SIG-M5 treated with dmso at 0.1 percent for 504 hours (cell line): ENCODE measurements around the gene TTC39C.

ENCODE experiments used
- DNase-seq: peaks from one replicate; lab custom pipeline; 2025; ENCODE audit not compliant: unreplicated experiment; lab: John Stamatoyannopoulos, UW

Gene TTC39C

GRCh38 chr18:23992089-23992940, 22.2 kb upstream of the TTC39C start:
- no peak for DNase-seq

GRCh38 chr18:23992941-23993280, 21.6 kb upstream of the TTC39C start:
- no peak for DNase-seq

- DNase-seq: no peak
Observed at GRCh38 chr18:23994361-23994902, 20.1 kb upstream of the TTC39C start.

GRCh38 chr18:23995180-23995579, 19.4 kb upstream of the TTC39C start:
- no peak for DNase-seq

DNA sequence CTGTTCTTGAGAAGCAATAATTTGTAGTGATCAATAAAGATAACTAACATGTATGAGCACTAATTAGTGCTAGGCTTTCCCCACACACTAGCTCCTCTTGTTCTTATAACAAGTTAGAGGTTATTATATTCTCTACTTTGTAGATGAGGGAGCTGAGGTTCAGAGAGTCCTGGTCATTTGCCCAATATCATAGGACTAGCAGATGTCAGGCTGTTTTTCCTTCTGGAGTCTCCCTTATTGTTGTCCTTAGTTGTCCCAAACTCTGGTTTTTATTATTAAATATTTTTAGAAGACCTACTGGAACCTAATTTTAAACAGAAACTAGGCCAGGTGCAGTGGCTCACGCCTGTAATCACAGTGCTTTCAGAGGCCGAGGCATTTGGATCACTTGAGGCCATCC, 16.5 kb upstream of the TTC39C start:
- no peak for DNase-seq

- DNase-seq: peak; percentile 33
Observed at GRCh38 chr18:23998820-23999219, 15.7 kb upstream of the TTC39C start.

DNA sequence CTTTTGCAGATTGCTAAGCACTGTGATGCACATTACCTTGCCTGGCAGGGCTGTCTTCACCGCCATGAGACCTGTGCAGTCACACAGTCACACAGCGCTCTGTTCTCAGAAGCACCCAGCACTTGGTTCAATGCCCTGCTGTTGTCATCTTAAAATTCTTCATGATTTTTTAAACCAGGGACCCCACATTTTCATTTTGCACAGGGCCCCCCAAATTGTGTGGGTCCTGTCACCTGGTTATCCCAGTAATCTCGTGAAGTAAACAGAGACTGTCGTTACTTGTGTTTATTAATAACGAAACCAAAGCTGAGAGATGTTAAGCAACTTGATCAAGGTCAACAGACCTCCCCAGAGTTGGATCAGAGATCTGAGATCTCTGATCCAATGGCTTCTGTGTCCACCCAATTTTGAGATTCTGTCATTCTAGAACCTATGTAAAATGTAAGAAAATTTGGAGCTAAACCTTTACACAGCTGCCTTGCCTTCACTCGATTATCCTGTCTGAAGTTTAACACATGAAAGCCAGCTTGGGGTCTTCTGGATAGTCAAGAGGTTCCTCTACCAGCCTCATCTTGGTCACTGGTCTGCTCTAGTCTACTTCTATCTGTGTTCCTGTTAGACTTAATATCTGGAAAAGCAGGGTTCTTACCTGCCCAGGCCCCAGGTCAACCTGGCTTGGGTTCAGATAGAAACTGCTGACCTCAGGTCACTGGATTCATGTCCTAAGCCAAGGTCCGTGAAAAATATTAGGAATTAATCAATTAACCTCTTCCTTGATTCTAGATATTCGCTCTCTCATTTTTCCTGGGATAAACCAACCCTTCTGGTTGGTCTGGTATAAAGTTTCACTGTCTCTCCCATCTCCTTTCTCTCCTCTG, 13.7 kb upstream of the TTC39C start:
- no peak for DNase-seq

GRCh38 chr18:24002479-24002878, 12.1 kb upstream of the TTC39C start:
- DNase-seq: no peak

DNA sequence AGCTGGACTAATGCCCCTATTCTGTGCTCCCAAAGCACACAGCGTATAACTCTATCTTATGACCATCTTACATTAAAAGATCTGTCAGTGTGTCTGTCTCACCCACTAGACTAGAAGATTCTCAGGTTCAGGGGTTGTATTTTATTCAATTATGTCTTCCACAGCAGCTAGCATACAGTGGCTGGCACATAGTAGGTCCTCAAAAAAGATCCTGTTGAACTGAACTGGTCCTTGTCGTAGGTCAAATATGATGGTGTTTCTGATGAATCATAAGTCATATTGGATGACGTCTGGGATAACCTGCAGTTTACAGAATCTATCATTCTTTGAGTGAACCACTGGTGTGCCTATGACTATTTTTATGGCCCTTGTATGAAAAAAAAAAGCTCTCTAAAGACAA, 11.3 kb upstream of the TTC39C start:
- no peak for DNase-seq

- DNase-seq: no peak
Observed at GRCh38 chr18:24003903-24004640, 10.5 kb upstream of the TTC39C start.

GRCh38 chr18:24006712-24007313, 7.7 kb upstream of the TTC39C start:
- DNase-seq: no peak

DNA sequence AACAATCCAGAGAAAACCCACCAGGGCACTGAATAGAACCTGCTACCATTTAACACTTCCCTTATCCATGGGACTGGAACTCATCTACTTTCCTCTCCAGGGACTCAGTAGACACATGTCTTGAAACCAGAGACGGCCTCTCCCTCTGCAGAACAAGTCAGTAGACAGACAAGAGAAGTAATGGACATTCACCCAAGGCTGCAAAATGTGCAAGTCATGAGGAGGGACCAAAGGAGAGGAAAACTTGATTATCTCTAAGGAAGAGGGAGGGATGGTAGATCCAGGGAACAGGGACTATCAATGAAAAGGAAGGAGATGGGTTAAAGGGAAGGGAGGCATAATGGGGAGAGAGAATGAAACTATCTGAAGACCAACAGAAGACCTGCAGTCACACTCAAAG, 5.3 kb upstream of the TTC39C start:
- no peak for DNase-seq

- DNase-seq: peak; percentile 20
Observed at GRCh38 chr18:24009651-24010333, 4.8 kb upstream of the TTC39C start.

- no peak for DNase-seq
Observed at GRCh38 chr18:24010673-24011072, 3.9 kb upstream of the TTC39C start.

- DNase-seq: no peak
Observed at GRCh38 chr18:24011123-24011917, 3.2 kb upstream of the TTC39C start.

- DNase-seq: no peak
Observed at GRCh38 chr18:24013051-24013450, 1.5 kb upstream of the TTC39C start.

DNA sequence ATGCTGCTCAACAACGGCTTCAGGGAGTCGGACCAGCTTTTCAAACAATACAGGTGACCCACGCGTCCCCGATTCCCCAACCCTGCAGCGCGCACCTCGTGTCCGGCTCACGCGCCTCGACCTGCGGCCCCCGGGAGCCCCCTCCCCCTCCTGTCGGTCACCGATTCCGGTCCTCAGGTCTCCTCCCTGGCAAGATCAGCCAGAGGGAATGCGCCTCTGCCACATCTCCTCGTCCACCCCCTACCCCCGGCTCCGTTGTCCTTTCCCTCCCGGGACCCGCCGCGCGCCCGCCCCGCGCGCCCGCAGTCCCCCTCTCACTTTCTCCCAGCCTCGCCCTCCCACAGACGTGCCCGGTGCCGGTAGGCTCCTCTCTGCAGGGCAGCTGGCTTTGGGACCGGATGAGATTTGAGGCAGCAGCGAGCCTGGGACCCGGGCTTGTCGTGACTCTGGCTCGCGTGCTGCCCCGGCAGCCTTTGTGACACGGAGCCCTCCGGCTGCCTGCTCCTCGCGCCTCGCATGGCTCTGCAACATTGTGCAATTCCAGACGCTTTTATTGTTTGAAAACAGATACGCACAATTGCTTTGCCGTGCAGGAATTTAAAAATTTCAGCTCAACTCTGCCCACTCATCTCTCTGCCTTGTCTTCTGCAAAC, 558 bp downstream of the TTC39C start:
- peak; percentile 38 for DNase-seq

- DNase-seq: no peak
Observed at GRCh38 chr18:24015639-24016631, 1.4 kb downstream of the TTC39C start.
